Trophoblast cell (in vitro differentiated cells and primary cell): Measurements from ENCODE around the gene FRY.
A peak's percentile ranks its signal among the peaks of the same experiment; 100 is the strongest.

Experiments
- DNase-seq, 2 donors: peaks; one replicate each; pipeline ENCODE4 v3.0.0-alpha.2; 2016
- H2AFZ ChIP-seq: 2 replicates; pipeline ENCODE4 v1.6.1; 2013; ENCODE audit warnings: low read length, moderate library complexity, mild to moderate bottlenecking; ENCODE audit not compliant: insufficient read depth, poor library complexity
- H2AK5ac ChIP-seq: 2 replicates; pipeline ENCODE4 v1.6.1; 2013; ENCODE audit warnings: mild to moderate bottlenecking, low read length
- H2BK120ac ChIP-seq: 2 replicates; pipeline ENCODE4 v1.6.1; 2013; ENCODE audit warnings: low read length, mild to moderate bottlenecking, moderate library complexity; ENCODE audit not compliant: insufficient read depth, poor library complexity
- H2BK12ac ChIP-seq: 2 replicates; pipeline ENCODE4 v1.6.1; 2013; ENCODE audit warnings: mild to moderate bottlenecking, low read length, moderate library complexity
- H2BK5ac ChIP-seq: 2 replicates; pipeline ENCODE4 v1.6.1; 2013; ENCODE audit warnings: low read length, low read depth, moderate library complexity, mild to moderate bottlenecking; ENCODE audit not compliant: poor library complexity
- H3K14ac ChIP-seq: 2 replicates; pipeline ENCODE4 v1.6.1; 2013; ENCODE audit warnings: mild to moderate bottlenecking, low read length
- H3K18ac ChIP-seq: 2 replicates; pipeline ENCODE4 v1.6.1; 2013; ENCODE audit warnings: mild to moderate bottlenecking, low read length
- H3K23ac ChIP-seq: 2 replicates; pipeline ENCODE4 v1.6.1; 2013; ENCODE audit warnings: low read length
- H3K27ac ChIP-seq: 2 replicates; pipeline ENCODE4 v1.5.1; 2013; ENCODE audit warnings: low read depth, mild to moderate bottlenecking, inconsistent platforms, low read length, moderate library complexity
- H3K27me3 ChIP-seq: 2 replicates; pipeline ENCODE4 v1.6.1; 2013; ENCODE audit warnings: inconsistent platforms, mild to moderate bottlenecking, low read length, moderate library complexity; ENCODE audit not compliant: insufficient read depth
- H3K36me3 ChIP-seq, 2 experiments: 1 replicate in 1 of 2; 2 replicates in 1 of 2; pipeline ENCODE4 v1.6.1; 2013; ENCODE audit warnings: low read length in 2 of 2, mild to moderate bottlenecking in 2 of 2, moderate library complexity in 1 of 2; ENCODE audit not compliant: insufficient read depth in 2 of 2, control insufficient read depth in 1 of 2
- H3K4ac ChIP-seq: 2 replicates; pipeline ENCODE4 v1.6.1; 2013; ENCODE audit warnings: low read depth, mild to moderate bottlenecking, low read length, moderate library complexity
- H3K4me1 ChIP-seq, 2 experiments: 1 replicate in 1 of 2; 2 replicates in 1 of 2; pipeline ENCODE4 v1.6.1; 2013; ENCODE audit warnings: low read length in 2 of 2, mild to moderate bottlenecking in 2 of 2, moderate library complexity in 1 of 2; ENCODE audit not compliant: insufficient read depth in 2 of 2, control insufficient read depth in 1 of 2
- H3K4me2 ChIP-seq: 2 replicates; pipeline ENCODE4 v1.6.1; 2013; ENCODE audit warnings: inconsistent platforms, mild to moderate bottlenecking, low read length, moderate library complexity
- H3K4me3 ChIP-seq: 2 replicates; pipeline ENCODE4 v1.5.1; 2013; ENCODE audit warnings: mild to moderate bottlenecking, low read depth, low read length, inconsistent platforms
- H3K79me1 ChIP-seq: one replicate; pipeline ENCODE4 v1.6.1; 2013; ENCODE audit warnings: low read length
- H3K79me2 ChIP-seq: 2 replicates; pipeline ENCODE4 v1.6.1; 2013; ENCODE audit warnings: low read length, mild to moderate bottlenecking; ENCODE audit not compliant: control insufficient read depth, insufficient read depth, poor library complexity
- H3K9ac ChIP-seq: 2 replicates; pipeline ENCODE4 v1.6.1; 2013; ENCODE audit warnings: mild to moderate bottlenecking, low read length
- H3K9me3 ChIP-seq: 2 replicates; pipeline ENCODE4 v1.6.1; 2013; ENCODE audit warnings: low read depth, mild to moderate bottlenecking, control low read depth, inconsistent platforms, low read length; ENCODE audit not compliant: insufficient read depth
- H4K12ac ChIP-seq: 2 replicates; pipeline ENCODE4 v1.6.1; 2013; ENCODE audit warnings: low read depth, mild to moderate bottlenecking, low read length, moderate library complexity
- H4K8ac ChIP-seq: 2 replicates; pipeline ENCODE4 v1.6.1; 2013; ENCODE audit warnings: low read depth, mild to moderate bottlenecking, low read length, moderate library complexity
- H4K91ac ChIP-seq: one replicate; pipeline ENCODE4 v1.6.1; 2013; ENCODE audit warnings: low read depth, mild to moderate bottlenecking, low read length, moderate library complexity
- WGBS: extraction: QIAGEN DNeasy Blood & Tissue Kit; methylation state at CpG from one replicate; pipeline ENCODE4 v1.1.7; 2013; ENCODE audit warnings: missing lambda C conversion rate; ENCODE audit not compliant: insufficient read length, insufficient coverage; ENCODE audit errors: extremely low coverage; 5-methylcytosine and 5-hydroxymethylcytosine counted together

Gene FRY

DNA sequence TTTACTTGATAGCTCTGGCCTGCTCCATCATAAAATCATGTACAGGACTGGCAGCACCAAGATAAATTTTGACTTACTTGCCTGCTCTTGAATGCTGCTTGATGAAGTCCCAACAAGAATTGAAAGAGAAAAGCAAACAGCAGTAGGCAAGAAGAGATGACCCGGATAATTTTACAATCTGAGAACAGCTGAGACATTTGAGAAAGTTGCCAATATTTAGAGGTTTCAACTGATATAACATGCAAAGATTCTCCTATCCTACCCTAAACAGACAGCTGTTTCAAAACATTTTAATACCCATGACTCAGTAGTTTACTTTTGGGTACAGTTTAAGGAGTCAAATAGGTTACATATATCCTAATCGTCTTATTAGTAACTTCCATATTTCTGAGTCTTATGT, 5.9 kb downstream of the FRY start:
- Histone ChIP-seq H4K91ac (no peak overlapping the region), H3K27ac (no peak overlapping the region), H2BK12ac (no peak overlapping the region), H4K12ac (no peak overlapping the region), H4K8ac (no peak overlapping the region), H3K4me3 (no peak overlapping the region), H2AFZ (no peak overlapping the region), H3K79me2 (no peaks in the 10 kb centered on the region), H2BK120ac (no peak overlapping the region), H3K36me3 (no peaks in the 10 kb centered on the region), H2BK5ac (no peak overlapping the region), H3K4ac (no peak overlapping the region), H3K4me1 (no peaks in the 10 kb centered on the region), H3K79me1 (no peaks in the 10 kb centered on the region), H3K9ac (no peak overlapping the region), H3K4me2 (no peak overlapping the region), H3K14ac (no peak overlapping the region), H3K27me3 (no peaks in the 10 kb centered on the region), H3K23ac (no peak overlapping the region), H3K18ac (no peak overlapping the region), H2AK5ac (no peak overlapping the region), H3K9me3 (no peaks in the 10 kb centered on the region)
- WGBS: no CpG with 5 or more reads among the region's 2 CpGs
- DNase-seq: no peak

DNA sequence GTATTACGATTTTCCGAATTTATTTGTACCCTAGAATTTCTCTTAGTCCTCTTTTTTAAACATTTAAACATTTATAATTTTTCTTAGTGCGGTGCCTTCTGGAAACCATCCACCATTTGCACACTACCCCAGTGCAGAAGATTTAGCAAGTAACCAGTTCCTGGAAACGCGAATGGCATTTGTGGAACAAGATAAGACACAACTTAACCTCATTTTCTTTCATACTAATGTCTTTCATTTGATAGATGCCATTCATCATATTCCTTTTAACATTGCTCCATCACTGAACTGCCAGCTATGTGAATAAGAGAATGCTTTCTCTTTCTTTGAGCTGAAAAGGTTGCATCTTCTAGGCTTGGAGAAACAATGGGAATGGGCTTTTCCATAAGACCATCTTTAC, 6.8 kb downstream of the FRY start:
- no peak overlapping the region for H2AK5ac ChIP-seq
- no peak overlapping the region for H3K18ac ChIP-seq
- no peak overlapping the region for H3K27ac ChIP-seq
- no peaks in the 10 kb centered on the region for H3K9me3 ChIP-seq
- H4K8ac ChIP-seq: no peak overlapping the region
- no peak overlapping the region for H3K4me2 ChIP-seq
- H4K91ac ChIP-seq: no peak overlapping the region
- no peak overlapping the region for H2AFZ ChIP-seq
- no peak overlapping the region for H3K23ac ChIP-seq
- H3K4ac ChIP-seq: no peak overlapping the region
- H3K79me1 ChIP-seq: no peaks in the 10 kb centered on the region
- no CpG with 5 or more reads among the region's 5 CpGs for WGBS
- H2BK5ac ChIP-seq: no peak overlapping the region
- no peak overlapping the region for H3K14ac ChIP-seq
- no peak overlapping the region for H2BK120ac ChIP-seq
- no peaks in the 10 kb centered on the region for H3K36me3 ChIP-seq
- H3K27me3 ChIP-seq: no peaks in the 10 kb centered on the region
- H3K4me1 ChIP-seq: no peaks in the 10 kb centered on the region
- H3K4me3 ChIP-seq: no peak overlapping the region
- no peak overlapping the region for H2BK12ac ChIP-seq
- no peak overlapping the region for H3K9ac ChIP-seq
- peak in 1 of 2 donors; percentile 70 for DNase-seq
- H3K79me2 ChIP-seq: no peaks in the 10 kb centered on the region
- H4K12ac ChIP-seq: no peak overlapping the region

DNA sequence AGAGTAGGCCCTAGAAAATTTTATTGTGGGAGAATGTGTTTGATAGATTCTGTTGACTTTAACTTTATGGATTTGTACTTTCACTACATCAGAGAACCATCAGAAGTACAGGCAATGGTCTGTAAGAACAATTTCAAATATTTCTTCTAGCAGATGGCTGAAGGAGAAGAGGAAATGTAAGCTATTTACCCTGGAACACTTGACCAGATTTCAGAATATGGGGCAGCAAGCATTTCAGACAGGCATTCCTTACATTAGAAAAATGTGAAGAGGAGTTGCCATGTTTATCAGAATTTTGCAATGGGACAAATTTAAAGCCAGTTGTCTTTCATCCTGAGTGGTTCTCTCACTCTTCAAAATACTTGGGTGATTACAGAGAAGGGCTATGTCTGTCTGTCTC, 7.5 kb downstream of the FRY start:
- Histone ChIP-seq H2BK120ac (no peak overlapping the region), H3K36me3 (no peaks in the 10 kb centered on the region), H2AFZ (no peak overlapping the region), H3K79me1 (no peaks in the 10 kb centered on the region), H2BK12ac (no peak overlapping the region), H3K4me2 (no peak overlapping the region), H3K9me3 (no peaks in the 10 kb centered on the region), H3K4me1 (no peaks in the 10 kb centered on the region), H4K8ac (no peak overlapping the region), H2BK5ac (no peak overlapping the region), H4K91ac (no peak overlapping the region), H3K27ac (no peak overlapping the region), H3K79me2 (no peaks in the 10 kb centered on the region), H3K4me3 (no peak overlapping the region), H3K9ac (no peak overlapping the region), H3K14ac (no peak overlapping the region), H3K23ac (no peak overlapping the region), H2AK5ac (no peak overlapping the region), H3K18ac (no peak overlapping the region), H3K27me3 (no peaks in the 10 kb centered on the region), H4K12ac (no peak overlapping the region), H3K4ac (no peak overlapping the region)
- peak in 1 of 2 donors; percentile 63 for DNase-seq

DNA sequence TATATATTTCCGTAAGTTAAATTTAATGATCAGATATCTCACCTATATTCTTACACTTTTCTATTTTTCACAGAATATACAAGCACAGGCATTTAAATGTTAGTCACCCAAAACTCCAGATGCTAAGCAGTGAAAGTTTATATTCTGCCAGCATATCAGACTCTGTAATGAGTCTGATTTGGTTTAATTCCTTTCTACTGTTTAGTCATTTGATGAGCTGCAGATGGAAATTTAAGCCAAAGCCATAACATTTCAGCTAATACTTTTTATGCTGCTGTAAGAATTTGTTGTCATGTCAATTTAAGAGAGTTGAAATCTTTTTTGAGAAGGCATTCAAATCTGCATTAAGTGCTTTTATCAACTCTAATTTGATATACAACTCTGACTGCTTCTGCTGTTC, 8.0 kb downstream of the FRY start:
- H3K4ac ChIP-seq: no peak overlapping the region
- H4K8ac ChIP-seq: no peak overlapping the region
- no peaks in the 10 kb centered on the region for H3K4me1 ChIP-seq
- no peak overlapping the region for H2BK12ac ChIP-seq
- no peak overlapping the region for H2BK5ac ChIP-seq
- no peak overlapping the region for H3K4me3 ChIP-seq
- WGBS: no CpG with 5 or more reads among the region's 1 CpG
- no peak overlapping the region for H3K18ac ChIP-seq
- no peaks in the 10 kb centered on the region for H3K27me3 ChIP-seq
- H3K79me2 ChIP-seq: no peaks in the 10 kb centered on the region
- H2BK120ac ChIP-seq: no peak overlapping the region
- H3K79me1 ChIP-seq: no peaks in the 10 kb centered on the region
- no peak overlapping the region for H3K27ac ChIP-seq
- no peaks in the 10 kb centered on the region for H3K9me3 ChIP-seq
- no peak overlapping the region for H2AK5ac ChIP-seq
- no peak overlapping the region for H3K9ac ChIP-seq
- H4K12ac ChIP-seq: no peak overlapping the region
- no peak overlapping the region for H2AFZ ChIP-seq
- no peak overlapping the region for H3K4me2 ChIP-seq
- no peak for DNase-seq
- no peak overlapping the region for H4K91ac ChIP-seq
- H3K36me3 ChIP-seq: no peaks in the 10 kb centered on the region
- no peak overlapping the region for H3K23ac ChIP-seq
- H3K14ac ChIP-seq: no peak overlapping the region
